GM12874 (cell line): ENCODE results near the gene TTC34.

Experiments
- TF ChIP-seq, protein P1 (sequence below): IDR thresholded peaks from 2 replicates; pipeline ENCODE4 v1.5.1; 2011; ENCODE audit warnings: low read depth, mild to moderate bottlenecking, control low read depth, low read length, moderate library complexity; ENCODE audit not compliant: insufficient read depth

The TTC34 gene

DNA sequence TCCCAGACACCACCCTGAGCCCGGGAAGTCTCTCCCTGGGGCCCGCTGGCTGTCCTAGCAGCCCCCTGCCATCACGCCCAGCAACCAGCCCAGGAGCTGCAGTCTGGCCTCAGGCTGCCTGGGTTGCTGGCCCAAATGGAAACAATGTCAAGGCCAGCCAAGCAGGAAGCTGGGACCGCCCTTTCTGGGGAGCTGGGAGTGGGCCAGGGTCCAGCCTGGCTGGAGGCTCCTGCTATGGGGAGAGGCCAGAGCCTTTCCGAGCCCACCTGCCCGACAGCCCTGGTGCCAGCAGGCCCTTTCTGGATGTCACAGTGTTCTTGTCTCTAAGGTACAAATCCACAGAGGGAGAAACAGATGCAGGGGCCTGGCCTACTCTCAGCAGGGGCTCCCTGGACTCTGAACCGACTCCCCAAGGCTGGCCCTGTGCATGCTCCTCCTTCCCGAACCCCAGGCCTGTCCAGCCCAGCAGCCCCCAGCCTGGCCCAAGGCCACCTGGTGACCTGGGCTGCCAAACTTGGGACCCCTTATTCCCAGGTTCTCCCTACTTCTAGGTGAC, 167.5 kb downstream of the TTC34 start:
- TF ChIP-seq, protein P1, sequence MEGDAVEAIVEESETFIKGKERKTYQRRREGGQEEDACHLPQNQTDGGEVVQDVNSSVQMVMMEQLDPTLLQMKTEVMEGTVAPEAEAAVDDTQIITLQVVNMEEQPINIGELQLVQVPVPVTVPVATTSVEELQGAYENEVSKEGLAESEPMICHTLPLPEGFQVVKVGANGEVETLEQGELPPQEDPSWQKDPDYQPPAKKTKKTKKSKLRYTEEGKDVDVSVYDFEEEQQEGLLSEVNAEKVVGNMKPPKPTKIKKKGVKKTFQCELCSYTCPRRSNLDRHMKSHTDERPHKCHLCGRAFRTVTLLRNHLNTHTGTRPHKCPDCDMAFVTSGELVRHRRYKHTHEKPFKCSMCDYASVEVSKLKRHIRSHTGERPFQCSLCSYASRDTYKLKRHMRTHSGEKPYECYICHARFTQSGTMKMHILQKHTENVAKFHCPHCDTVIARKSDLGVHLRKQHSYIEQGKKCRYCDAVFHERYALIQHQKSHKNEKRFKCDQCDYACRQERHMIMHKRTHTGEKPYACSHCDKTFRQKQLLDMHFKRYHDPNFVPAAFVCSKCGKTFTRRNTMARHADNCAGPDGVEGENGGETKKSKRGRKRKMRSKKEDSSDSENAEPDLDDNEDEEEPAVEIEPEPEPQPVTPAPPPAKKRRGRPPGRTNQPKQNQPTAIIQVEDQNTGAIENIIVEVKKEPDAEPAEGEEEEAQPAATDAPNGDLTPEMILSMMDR = no peak

- TF ChIP-seq, protein P1 = no peak
Measured at GRCh38 chr1:2633366-2633935, 168.0 kb downstream of the TTC34 start.

- TF ChIP-seq, protein P1 = no peak
Measured at GRCh38 chr1:2632561-2633361, 168.7 kb downstream of the TTC34 start, which contains the start of gene MMEL1. Gene MMEL1 (minus strand): TSS chr1:2633016. CDS start chr1:2629484, 3,532 bp downstream.

- TF ChIP-seq, protein P1 = no peak
Measured at GRCh38 chr1:2632051-2632430, 169.5 kb downstream of the TTC34 start.

DNA sequence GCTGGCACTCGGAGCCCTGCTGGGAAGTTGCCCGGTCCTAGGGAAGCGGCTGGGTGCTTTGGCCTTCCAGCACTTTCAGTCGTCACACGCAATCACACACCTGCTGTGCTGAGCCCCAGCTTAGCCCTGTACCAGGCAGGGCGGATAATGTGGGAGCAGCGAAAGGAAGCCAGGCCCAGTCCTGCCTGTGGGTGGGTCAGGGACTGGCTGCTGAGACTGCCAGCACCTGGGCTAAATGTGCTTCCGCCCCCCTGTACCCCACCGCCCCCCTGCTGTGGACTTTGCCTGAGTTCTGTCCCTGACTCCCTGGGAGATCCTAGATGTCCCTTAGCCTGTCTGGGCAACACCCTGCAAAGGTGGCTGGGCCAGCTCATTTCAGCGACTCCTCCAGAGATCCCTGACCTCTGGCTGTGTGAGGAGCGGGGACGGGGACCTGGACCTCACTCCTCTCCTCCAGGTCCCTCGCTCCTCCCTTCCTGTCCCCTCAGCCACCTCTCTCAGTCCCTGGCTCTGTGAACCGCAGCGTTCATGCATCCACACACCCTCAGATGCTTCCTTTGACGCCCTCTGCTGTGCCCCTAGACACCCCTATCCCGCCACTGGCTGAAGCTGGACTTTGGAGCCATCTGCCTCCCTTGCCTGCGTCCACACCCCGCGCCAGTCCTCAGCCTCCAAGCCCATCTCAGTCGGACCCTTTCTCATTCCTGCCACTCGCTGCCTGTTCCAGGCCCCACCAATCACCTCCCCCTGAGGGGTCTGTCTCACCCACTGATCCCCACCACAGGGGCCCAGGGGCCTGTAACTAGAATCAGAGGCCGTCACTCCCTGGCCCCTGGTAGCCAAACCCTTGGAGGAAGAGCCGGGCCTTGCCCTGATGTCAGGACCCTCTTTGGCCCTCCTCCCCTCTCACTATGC, 170.1 kb downstream of the TTC34 start:
- TF ChIP-seq, protein P1 = no peak

GRCh38 chr1:2630498-2631135, 170.9 kb downstream of the TTC34 start:
- TF ChIP-seq, protein P1 = no peak
